ENCODE data around the gene HDDC3. TPM values are rescaled to one million over a fixed set of nuclear protein-coding genes. Genes with fewer than 3 reads are reported as not detected.

Gene HDDC3
- total RNA-seq, 1 donor from 2014 or later, result 10.5 TPM

GRCh38 chr15:90945091-90945490, 12.7 kb upstream of the HDDC3 start:
- no peaks in the 10 kb centered on the region for H3K27me3 ChIP-seq (ENCODE audit: insufficient read depth, low read length)
- Mint-ChIP-seq H3K27me3 (ENCODE audit: low read depth, unreplicated experiment) (no peaks in the 10 kb centered on the region), H3K36me3 (ENCODE audit: low read depth, unreplicated experiment) (peaks cover 29% of the 10 kb centered on the region), H3K4me1 (ENCODE audit: low read depth, unreplicated experiment) (no peaks in the 10 kb centered on the region), H3K4me3 (ENCODE audit: unreplicated experiment) (no peak overlapping the region), H3K9me3 (ENCODE audit: unreplicated experiment) (no peaks in the 10 kb centered on the region), H3K27ac (ENCODE audit: unreplicated experiment) (no peak overlapping the region)
- no peak overlapping the region for H3K4me3 ChIP-seq (ENCODE audit: insufficient read depth, low read depth, low read length)
- H3K4me2 ChIP-seq (ENCODE audit: low read length), result no peak overlapping the region
- DNase-seq (ENCODE audit: low read depth) (no peak), FAIRE-seq (no peak)
- no peaks in the 10 kb centered on the region for H3K79me2 ChIP-seq (ENCODE audit: insufficient read depth, low read length)
- H4K20me1 ChIP-seq (ENCODE audit: insufficient read depth, low read length), result peaks cover 7% of the 10 kb centered on the region
- no peak overlapping the region for H3K9ac ChIP-seq (ENCODE audit: low read length)
- no peak overlapping the region for H2AFZ ChIP-seq (ENCODE audit: low read depth, low read length)
- H3K9me3 ChIP-seq (ENCODE audit: insufficient read depth, low read depth, low read length), result no peaks in the 10 kb centered on the region
- H3K36me3 ChIP-seq (ENCODE audit: insufficient read depth, low read length), result peaks cover 52% of the 10 kb centered on the region
- no peaks in the 10 kb centered on the region for H3K4me1 ChIP-seq (ENCODE audit: insufficient read depth, low read length)
- no peak overlapping the region for H3K27ac ChIP-seq (ENCODE audit: low read depth, low read length)
- TF ChIP-seq CTCF (IDR thresholded peaks at IDR 0.05; ENCODE audit: insufficient read depth, low read depth, low read length) (no peak), EZH2 (IDR thresholded peaks at IDR 0.05; ENCODE audit: insufficient read depth, low read length) (no peak)

- peaks cover 4% of the 10 kb centered on the region for H3K79me2 ChIP-seq (ENCODE audit: insufficient read depth, low read length)
- H3K4me1 ChIP-seq (ENCODE audit: insufficient read depth, low read length), result no peaks in the 10 kb centered on the region
- FAIRE-seq (no peak), DNase-seq (ENCODE audit: low read depth) (no peak)
- no peak overlapping the region for H3K27ac ChIP-seq (ENCODE audit: low read depth, low read length)
- no peak overlapping the region for H3K4me2 ChIP-seq (ENCODE audit: low read length)
- H2AFZ ChIP-seq (ENCODE audit: low read depth, low read length), result no peak overlapping the region
- no peak overlapping the region for H3K4me3 ChIP-seq (ENCODE audit: insufficient read depth, low read depth, low read length)
- H3K36me3 ChIP-seq (ENCODE audit: insufficient read depth, low read length), result peaks cover 57% of the 10 kb centered on the region
- H4K20me1 ChIP-seq (ENCODE audit: insufficient read depth, low read length), result peaks cover 7% of the 10 kb centered on the region
- TF ChIP-seq CTCF (IDR thresholded peaks at IDR 0.05; ENCODE audit: insufficient read depth, low read depth, low read length), result no peak
- TF ChIP-seq EZH2 (IDR thresholded peaks at IDR 0.05; ENCODE audit: insufficient read depth, low read length), result no peak
- H3K9ac ChIP-seq (ENCODE audit: low read length), result no peak overlapping the region
- Mint-ChIP-seq H3K9me3 (ENCODE audit: unreplicated experiment) (no peaks in the 10 kb centered on the region), H3K27ac (ENCODE audit: unreplicated experiment) (no peak overlapping the region), H3K4me1 (ENCODE audit: low read depth, unreplicated experiment) (no peaks in the 10 kb centered on the region), H3K4me3 (ENCODE audit: unreplicated experiment) (no peak overlapping the region), H3K36me3 (ENCODE audit: low read depth, unreplicated experiment) (peaks cover 26% of the 10 kb centered on the region), H3K27me3 (ENCODE audit: low read depth, unreplicated experiment) (no peaks in the 10 kb centered on the region)
- H3K27me3 ChIP-seq (ENCODE audit: insufficient read depth, low read length), result no peaks in the 10 kb centered on the region
- no peaks in the 10 kb centered on the region for H3K9me3 ChIP-seq (ENCODE audit: insufficient read depth, low read depth, low read length)
These were observed 10.2 kb upstream of the HDDC3 start for GRCh38 chr15:90942354-90943120.

GRCh38 chr15:90941038-90941437, 8.7 kb upstream of the HDDC3 start:
- Histone ChIP-seq H3K27ac (ENCODE audit: low read depth, low read length) (no peak overlapping the region), H2AFZ (ENCODE audit: low read depth, low read length) (no peak overlapping the region), H3K9me3 (ENCODE audit: insufficient read depth, low read depth, low read length) (no peaks in the 10 kb centered on the region), H3K4me2 (ENCODE audit: low read length) (no peak overlapping the region), H3K4me1 (ENCODE audit: insufficient read depth, low read length) (peaks cover 11% of the 10 kb centered on the region), H3K9ac (ENCODE audit: low read length) (no peak overlapping the region), H3K4me3 (ENCODE audit: insufficient read depth, low read depth, low read length) (no peak overlapping the region), H3K36me3 (ENCODE audit: insufficient read depth, low read length) (peaks cover 54% of the 10 kb centered on the region), H4K20me1 (ENCODE audit: insufficient read depth, low read length) (peaks cover 14% of the 10 kb centered on the region), H3K79me2 (ENCODE audit: insufficient read depth, low read length) (peaks cover 15% of the 10 kb centered on the region), H3K27me3 (ENCODE audit: insufficient read depth, low read length) (no peaks in the 10 kb centered on the region)
- no peak for FAIRE-seq
- Mint-ChIP-seq H3K36me3 (ENCODE audit: low read depth, unreplicated experiment) (peaks cover 16% of the 10 kb centered on the region), H3K4me1 (ENCODE audit: low read depth, unreplicated experiment) (peaks cover 7% of the 10 kb centered on the region), H3K9me3 (ENCODE audit: unreplicated experiment) (no peaks in the 10 kb centered on the region), H3K27ac (ENCODE audit: unreplicated experiment) (no peak overlapping the region), H3K27me3 (ENCODE audit: low read depth, unreplicated experiment) (no peaks in the 10 kb centered on the region), H3K4me3 (ENCODE audit: unreplicated experiment) (no peak overlapping the region)
- no peak for TF ChIP-seq CTCF (IDR thresholded peaks at IDR 0.05; ENCODE audit: insufficient read depth, low read depth, low read length)
- TF ChIP-seq EZH2 (IDR thresholded peaks at IDR 0.05; ENCODE audit: insufficient read depth, low read length), result no peak
- DNase-seq (ENCODE audit: low read depth), result no peak
